ENCODE results near the gene POU2AF1.

Gene POU2AF1

GRCh38 chr11:111417766-111418435 lies 38.8 kb upstream of the POU2AF1 start:
- Histone ChIP-seq H3K9me3 (no peaks in the 10 kb centered on the region), H3K27ac (no peak overlapping the region), H3K4me3 (ENCODE audit: low read depth in 1 of 2, low read length in 1 of 2) (no peak overlapping the region), H3K27me3 (peaks cover 7% of the 10 kb centered on the region), H3K4me1 (ENCODE audit: control insufficient read depth in 1 of 2, insufficient read depth in 1 of 2, low read depth in 1 of 2, low read length in 1 of 2) (no peaks in the 10 kb centered on the region), H3K36me3 (no peaks in the 10 kb centered on the region)
- no peak for TF ChIP-seq CTCF (IDR thresholded peaks at IDR 0.05)

- H3K36me3 ChIP-seq, result no peaks in the 10 kb centered on the region
- no peaks in the 10 kb centered on the region for H3K9me3 ChIP-seq
- no peak for TF ChIP-seq CTCF (IDR thresholded peaks at IDR 0.05)
- no peaks in the 10 kb centered on the region for H3K4me1 ChIP-seq (ENCODE audit: control insufficient read depth in 1 of 2, insufficient read depth in 1 of 2, low read depth in 1 of 2, low read length in 1 of 2)
- no peak overlapping the region for H3K27ac ChIP-seq
- H3K4me3 ChIP-seq (ENCODE audit: low read depth in 1 of 2, low read length in 1 of 2), result no peak overlapping the region
- H3K27me3 ChIP-seq, result peaks cover 7% of the 10 kb centered on the region
Measured at GRCh38 chr11:111417011-111417765, 38.1 kb upstream of the POU2AF1 start.

GRCh38 chr11:111416231-111416960 lies 37.3 kb upstream of the POU2AF1 start:
- no peak overlapping the region for H3K4me3 ChIP-seq (ENCODE audit: low read depth in 1 of 2, low read length in 1 of 2)
- no peaks in the 10 kb centered on the region for H3K36me3 ChIP-seq
- TF ChIP-seq CTCF (IDR thresholded peaks at IDR 0.05), result no peak
- no peaks in the 10 kb centered on the region for H3K9me3 ChIP-seq
- no peak overlapping the region for H3K27ac ChIP-seq
- no peaks in the 10 kb centered on the region for H3K4me1 ChIP-seq (ENCODE audit: control insufficient read depth in 1 of 2, insufficient read depth in 1 of 2, low read depth in 1 of 2, low read length in 1 of 2)
- peaks cover 7% of the 10 kb centered on the region for H3K27me3 ChIP-seq

GRCh38 chr11:111414936-111415335 lies 35.9 kb upstream of the POU2AF1 start:
- no peaks in the 10 kb centered on the region for H3K4me1 ChIP-seq (ENCODE audit: control insufficient read depth in 1 of 2, insufficient read depth in 1 of 2, low read depth in 1 of 2, low read length in 1 of 2)

More at GRCh38 chr11:111414936-111415335, 35.9 kb upstream of the POU2AF1 start:
- no peak overlapping the region for H3K4me3 ChIP-seq (ENCODE audit: low read depth in 1 of 2, low read length in 1 of 2)
- TF ChIP-seq CTCF (IDR thresholded peaks at IDR 0.05), result no peak
- H3K27ac ChIP-seq, result no peak overlapping the region
- H3K36me3 ChIP-seq, result no peaks in the 10 kb centered on the region
- H3K9me3 ChIP-seq, result no peaks in the 10 kb centered on the region
- peaks cover 7% of the 10 kb centered on the region for H3K27me3 ChIP-seq
